PC-3 (cell line): ENCODE data around the gene CDC16. TPM values are rescaled to one million over a fixed set of nuclear protein-coding genes. Genes with fewer than 3 reads are reported as not detected.
A peak's percentile ranks its signal among the peaks of the same experiment; 100 is the strongest.

Experiments used
- ATAC-seq: fragments of 200-7000 bp; cut with Tn5 transposase; 2 replicates; pipeline ENCODE4 v1.9.1; 2020; ENCODE audit warnings: mild to moderate bottlenecking, moderate library complexity
- Bru-seq: library from RNA; stranded (reverse); fragments of 400-500 nt; gene quantifications from one replicate; lab custom pipeline; 2021; lab: Mats Ljungman, UMichigan
- BruChase-seq, 2 experiments: library from RNA; stranded (reverse); fragments of 400-500 nt; gene quantifications; one replicate each; lab custom pipeline; 2021; lab: Mats Ljungman, UMichigan
- BruUV-seq: library from RNA; stranded (reverse); fragments of 400-500 nt; replicated peaks from 2 replicates; lab custom pipeline; 2021; lab: Mats Ljungman, UMichigan
- CTCF ChIA-PET: fragments of 300-600 bp; sonication (Branson Sonifier 250); formaldehyde crosslinking; loops from one replicate; lab custom pipeline; 2022; ENCODE audit warnings: antibody characterized with exemption; lab: Charles Lee
- POLR2A ChIA-PET: fragments of 300-600 bp; sonication (Branson Sonifier 250); formaldehyde crosslinking; loops from one replicate; lab custom pipeline; 2022; ENCODE audit warnings: antibody characterized with exemption; ENCODE audit not compliant: unreplicated experiment; lab: Charles Lee
- DNase-seq: peaks from one replicate; pipeline ENCODE4 v3.0.0-alpha.2; 2015
- H2AFZ ChIP-seq: fragments of 300-600 bp; sonication (generic); 2 replicates; pipeline ENCODE4 v1.6.0; 2016; ENCODE audit warnings: antibody characterized with exemption, low read length
- H3F3A ChIP-seq: fragments of 300-600 bp; sonication (generic); one replicate; pipeline ENCODE4 v1.6.0; 2017; ENCODE audit warnings: antibody characterized with exemption, low read length, control low read depth, mild to moderate bottlenecking; ENCODE audit not compliant: unreplicated experiment
- H3K27ac ChIP-seq: fragments of 300-600 bp; sonication (generic); 2 replicates; pipeline ENCODE4 v1.5.1; 2016; ENCODE audit warnings: mild to moderate bottlenecking, low read length
- H3K27me3 ChIP-seq: fragments of 300-600 bp; sonication (generic); 2 replicates; pipeline ENCODE4 v1.6.1; 2016; ENCODE audit warnings: low read length, mixed read lengths
- H3K36me3 ChIP-seq: fragments of 300-600 bp; sonication (generic); 2 replicates; pipeline ENCODE4 v1.6.1; 2016; ENCODE audit warnings: low read depth, mixed run types, low read length, mixed read lengths
- H3K4me1 ChIP-seq: fragments of 300-600 bp; sonication (generic); 2 replicates; pipeline ENCODE4 v1.5.1; 2016; ENCODE audit warnings: low read length; ENCODE audit not compliant: insufficient read depth
- H3K4me2 ChIP-seq: fragments of 300-600 bp; sonication (generic); 2 replicates; pipeline ENCODE4 v1.6.0; 2016; ENCODE audit warnings: low read length
- H3K4me3 ChIP-seq: fragments of 300-600 bp; sonication (generic); 2 replicates; pipeline ENCODE4 v1.5.1; 2016; ENCODE audit warnings: mild to moderate bottlenecking, low read length, mixed read lengths
- H3K79me2 ChIP-seq: fragments of 300-600 bp; sonication (generic); 2 replicates; pipeline ENCODE4 v1.6.1; 2017; ENCODE audit warnings: low read length, mixed read lengths
- H3K9ac ChIP-seq: fragments of 300-600 bp; sonication (generic); 2 replicates; pipeline ENCODE4 v1.6.0; 2016; ENCODE audit warnings: mild to moderate bottlenecking, low read length
- H3K9me2 ChIP-seq: fragments of 300-600 bp; sonication (generic); replicated peaks from 2 replicates; pipeline ENCODE4 v1.6.1; 2016; ENCODE audit warnings: mixed run types, low read length, mixed read lengths
- H3K9me3 ChIP-seq: fragments of 300-600 bp; sonication (generic); 2 replicates; pipeline ENCODE4 v1.6.1; 2016; ENCODE audit warnings: low read length, mixed read lengths
- H4K20me1 ChIP-seq: fragments of 300-600 bp; sonication (generic); 2 replicates; pipeline ENCODE4 v1.6.1; 2016; ENCODE audit warnings: low read length, mixed read lengths
- EZH2 ChIP-seq: fragments of 300-600 bp; sonication (generic); IDR thresholded peaks from one replicate; pipeline ENCODE4 v1.6.1; 2017; ENCODE audit warnings: antibody characterized with exemption, mild to moderate bottlenecking, low read length; ENCODE audit not compliant: unreplicated experiment
- EZH2phosphoT487 ChIP-seq: fragments of 300-600 bp; sonication (generic); IDR thresholded peaks from 2 replicates; pipeline ENCODE4 v1.6.1; 2018; ENCODE audit warnings: mild to moderate bottlenecking, antibody characterized with exemption, low read length, borderline replicate concordance
- intact Hi-C: fragments of 100-400 bp; cut with micrococcal nuclease; formaldehyde crosslinking; loops from 2 replicates; pipeline ENCODE4 v1.9.0; 2023
- long read RNA-seq: library from polyadenylated mRNA; unstranded; transcript quantifications from one replicate; pipeline ENCODE4 v2.0.0, GENCODE V29; 2021; ENCODE audit not compliant: unreplicated experiment
- total RNA-seq: library from RNA; depleted of rRNA; stranded (reverse); fragments of >200 nt; gene quantifications from 2 replicates; pipeline ENCODE4 v1.2.3, GENCODE V29; 2014; rRNA removed
- TF ChIP-seq, protein P1 (sequence below): fragments of 300-600 bp; sonication (generic); conservative IDR thresholded peaks from 2 replicates; pipeline ENCODE4 v1.5.1; 2017; ENCODE audit warnings: antibody characterized with exemption, low read depth, mild to moderate bottlenecking, low read length

The CDC16 gene, protein sequence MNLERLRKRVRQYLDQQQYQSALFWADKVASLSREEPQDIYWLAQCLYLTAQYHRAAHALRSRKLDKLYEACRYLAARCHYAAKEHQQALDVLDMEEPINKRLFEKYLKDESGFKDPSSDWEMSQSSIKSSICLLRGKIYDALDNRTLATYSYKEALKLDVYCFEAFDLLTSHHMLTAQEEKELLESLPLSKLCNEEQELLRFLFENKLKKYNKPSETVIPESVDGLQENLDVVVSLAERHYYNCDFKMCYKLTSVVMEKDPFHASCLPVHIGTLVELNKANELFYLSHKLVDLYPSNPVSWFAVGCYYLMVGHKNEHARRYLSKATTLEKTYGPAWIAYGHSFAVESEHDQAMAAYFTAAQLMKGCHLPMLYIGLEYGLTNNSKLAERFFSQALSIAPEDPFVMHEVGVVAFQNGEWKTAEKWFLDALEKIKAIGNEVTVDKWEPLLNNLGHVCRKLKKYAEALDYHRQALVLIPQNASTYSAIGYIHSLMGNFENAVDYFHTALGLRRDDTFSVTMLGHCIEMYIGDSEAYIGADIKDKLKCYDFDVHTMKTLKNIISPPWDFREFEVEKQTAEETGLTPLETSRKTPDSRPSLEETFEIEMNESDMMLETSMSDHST
- total RNA-seq (16.0 and 21.0 TPM in 2 replicates), Bru-seq, nascent RNA (percentile 88 among the genes with signal in this experiment), BruChase-seq, experiment 1, labeled RNA remaining after a 6-hour chase (percentile 81 among the genes with signal in this experiment), BruChase-seq, experiment 2, labeled RNA remaining after a 2-hour chase (percentile 88 among the genes with signal in this experiment)
- long read RNA-seq, transcript CDC16-203 (18 exons, 2,203 nt) = major isoform, 36 of 176 reads
- long read RNA-seq, transcript CDC16-204 (19 exons, 2,211 nt) = minor isoform, 15 of 176 reads
- long read RNA-seq, partial matches to known transcripts = 31 of 176 reads
- long read RNA-seq, other reads (novel, unspliced or antisense) = 85 of 176 reads

DNA sequence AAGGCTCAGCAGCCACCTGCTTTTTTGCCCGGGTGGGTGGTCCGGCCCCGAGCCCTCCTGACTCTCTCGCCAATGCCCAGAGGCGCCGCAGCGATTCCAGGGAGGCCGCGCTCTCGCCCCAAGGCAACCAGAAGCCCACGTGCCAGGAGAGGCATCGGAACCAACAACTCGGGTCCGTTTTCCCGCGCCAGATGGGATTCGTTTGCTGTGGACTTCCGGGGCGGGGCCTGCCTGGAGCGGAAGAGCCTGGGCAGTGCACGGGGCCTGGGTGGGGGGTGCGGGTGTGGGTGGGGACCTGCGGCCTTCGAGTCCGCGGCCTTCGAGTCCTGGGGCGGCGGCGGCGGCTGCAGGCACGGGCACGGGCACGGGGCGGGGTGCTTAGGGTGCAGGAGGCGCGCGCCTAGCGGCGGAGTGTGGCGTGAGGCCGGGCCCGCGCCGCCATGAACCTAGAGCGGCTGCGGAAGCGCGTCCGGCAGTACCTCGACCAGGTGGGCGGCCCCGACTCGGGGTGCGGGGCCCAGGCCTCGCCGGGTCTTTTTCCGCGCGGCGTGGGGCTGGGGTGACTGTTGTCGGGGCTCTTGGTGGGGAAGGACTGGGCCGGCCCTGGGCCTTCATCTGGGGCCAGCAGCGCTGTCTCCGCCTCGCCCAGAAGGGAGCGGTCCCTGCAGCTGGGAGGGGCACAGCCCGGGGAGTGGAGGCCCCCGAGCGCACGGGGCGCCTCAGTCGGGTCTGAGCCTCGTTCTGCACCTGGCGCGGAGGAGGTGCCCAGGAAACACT lies at the start of gene CDC16:
CDC16 (plus strand) TSS at position 253 of the 777 bp plus-strand sequence; CDS start at position 441, 188 bp downstream.
- Histone ChIP-seq H2AFZ (peak within 1 kb of the TSS; percentile 91), H3K9me3 (no peaks in the 10 kb centered on the region), H3F3A (no peaks in the 10 kb centered on the region), H3K9me2 (no peaks in the 10 kb centered on the region), H3K36me3 (peaks cover 16% of the 10 kb centered on the region), H3K4me2 (peak within 1 kb of the TSS; percentile 87), H3K27ac (peak within 1 kb of the TSS; percentile 61), H4K20me1 (peaks cover 5% of the 10 kb centered on the region; the same call in 1 of the 2 replicates), H3K27me3 (no peaks in the 10 kb centered on the region), H3K4me1 (peaks cover 3% of the 10 kb centered on the region; the same call in 1 of the 2 replicates), H3K9ac (peak within 1 kb of the TSS; percentile 97), H3K4me3 (peak within 1 kb of the TSS; percentile 92), H3K79me2 (peaks cover 30% of the 10 kb centered on the region)
- intact Hi-C loops = no loop called here
- no peak for TF ChIP-seq EZH2
- TF ChIP-seq, protein P1, sequence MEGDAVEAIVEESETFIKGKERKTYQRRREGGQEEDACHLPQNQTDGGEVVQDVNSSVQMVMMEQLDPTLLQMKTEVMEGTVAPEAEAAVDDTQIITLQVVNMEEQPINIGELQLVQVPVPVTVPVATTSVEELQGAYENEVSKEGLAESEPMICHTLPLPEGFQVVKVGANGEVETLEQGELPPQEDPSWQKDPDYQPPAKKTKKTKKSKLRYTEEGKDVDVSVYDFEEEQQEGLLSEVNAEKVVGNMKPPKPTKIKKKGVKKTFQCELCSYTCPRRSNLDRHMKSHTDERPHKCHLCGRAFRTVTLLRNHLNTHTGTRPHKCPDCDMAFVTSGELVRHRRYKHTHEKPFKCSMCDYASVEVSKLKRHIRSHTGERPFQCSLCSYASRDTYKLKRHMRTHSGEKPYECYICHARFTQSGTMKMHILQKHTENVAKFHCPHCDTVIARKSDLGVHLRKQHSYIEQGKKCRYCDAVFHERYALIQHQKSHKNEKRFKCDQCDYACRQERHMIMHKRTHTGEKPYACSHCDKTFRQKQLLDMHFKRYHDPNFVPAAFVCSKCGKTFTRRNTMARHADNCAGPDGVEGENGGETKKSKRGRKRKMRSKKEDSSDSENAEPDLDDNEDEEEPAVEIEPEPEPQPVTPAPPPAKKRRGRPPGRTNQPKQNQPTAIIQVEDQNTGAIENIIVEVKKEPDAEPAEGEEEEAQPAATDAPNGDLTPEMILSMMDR = no peak
- no peak for TF ChIP-seq EZH2phosphoT487
- ATAC-seq (peak; percentile 94), DNase-seq (peak; percentile 85)
- ChIA-PET POLR2A (no interaction called here), CTCF (no interaction called here)
- no TSS peak for BruUV-seq

- intact Hi-C loops = no loop called here
- ChIA-PET CTCF (no interaction called here), POLR2A (no interaction called here)
- Histone ChIP-seq H3K9ac (no peak overlapping the region), H3K4me2 (no peak overlapping the region), H3K27ac (no peak overlapping the region), H3K9me3 (no peaks in the 10 kb centered on the region), H3K4me1 (no peaks in the 10 kb centered on the region), H3F3A (no peaks in the 10 kb centered on the region), H3K36me3 (no peaks in the 10 kb centered on the region), H3K9me2 (no peaks in the 10 kb centered on the region), H2AFZ (no peak overlapping the region), H3K79me2 (no peaks in the 10 kb centered on the region), H4K20me1 (no peaks in the 10 kb centered on the region), H3K4me3 (no peak overlapping the region), H3K27me3 (no peaks in the 10 kb centered on the region)
- TF ChIP-seq EZH2phosphoT487 (no peak), EZH2 (no peak)
- TF ChIP-seq, protein P1 = no peak
- ATAC-seq (no peak), DNase-seq (no peak)
- BruUV-seq = no TSS peak
Measured at GRCh38 chr13:114185182-114185971, 49.3 kb upstream of the CDC16 start.
